ENCODE data around the gene CYYR1.

Gene CYYR1

GRCh38 chr21:26572702-26573381, at the start of gene CYYR1:
TSS of gene CYYR1 (minus strand) at chr21:26573286. CDS start at chr21:26572940, 346 bp downstream.
- DNase-seq, result no peak

DNA sequence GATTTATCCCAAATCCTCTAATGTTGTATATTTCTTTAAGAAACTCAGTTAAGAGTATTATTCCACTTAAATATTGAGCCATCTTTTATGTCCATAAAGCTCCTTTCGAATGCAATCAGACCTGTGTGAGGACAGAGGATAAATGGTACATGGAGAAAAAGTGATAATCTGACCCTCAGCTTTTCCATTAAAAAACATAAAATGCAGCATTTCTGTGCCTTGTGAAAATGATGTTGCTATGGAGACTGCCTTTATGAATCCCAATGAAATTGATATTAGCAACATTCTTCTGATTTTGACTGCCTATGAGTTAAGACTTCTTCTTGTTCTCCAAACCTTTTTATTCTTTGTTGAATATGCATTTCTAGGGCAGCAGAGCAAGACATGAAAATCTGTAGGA, 44.1 kb upstream of the CYYR1 start:
- DNase-seq, result no peak

DNA sequence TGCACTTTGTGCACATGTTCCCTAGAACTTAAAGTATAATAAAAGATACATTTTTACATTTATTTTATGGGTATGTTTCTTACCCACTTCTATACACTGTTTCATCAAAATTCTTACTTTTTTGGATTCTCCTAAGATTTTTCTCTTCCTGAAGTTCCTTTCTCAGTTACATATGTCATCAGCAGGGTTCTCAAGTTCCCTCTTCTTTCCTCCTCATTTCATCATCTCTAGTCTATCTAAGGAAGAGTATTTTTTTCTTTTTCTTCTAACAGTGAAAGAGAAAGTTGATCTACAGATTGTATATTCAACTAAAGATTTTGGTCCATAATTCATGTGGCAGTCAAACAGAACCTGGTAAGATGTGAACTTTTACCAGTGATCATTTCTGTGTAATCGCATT, 41.2 kb upstream of the CYYR1 start:
- no peak for DNase-seq

GRCh38 chr21:26599261-26599660, 26.2 kb upstream of the CYYR1 start:
- DNase-seq, result no peak

DNA sequence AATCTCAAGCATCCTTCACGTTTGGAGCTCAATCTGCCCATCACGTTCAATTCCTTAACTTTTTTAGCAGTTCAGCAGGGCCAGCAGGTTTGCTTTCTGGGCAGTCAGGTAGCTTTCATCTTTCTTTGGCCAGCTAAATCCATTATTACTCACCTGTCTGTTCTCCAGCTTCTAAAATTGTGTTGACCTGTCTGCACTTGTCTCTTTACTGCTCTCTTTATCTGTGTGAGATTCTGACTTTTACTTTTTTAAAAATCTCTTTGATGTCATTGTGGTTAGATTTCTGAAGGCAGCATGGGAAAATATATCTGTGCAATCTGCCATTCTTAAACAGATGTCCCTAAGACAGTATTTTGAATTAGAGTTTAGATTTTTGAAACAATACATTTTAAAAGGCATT, 24.9 kb upstream of the CYYR1 start:
- no peak for DNase-seq

DNA sequence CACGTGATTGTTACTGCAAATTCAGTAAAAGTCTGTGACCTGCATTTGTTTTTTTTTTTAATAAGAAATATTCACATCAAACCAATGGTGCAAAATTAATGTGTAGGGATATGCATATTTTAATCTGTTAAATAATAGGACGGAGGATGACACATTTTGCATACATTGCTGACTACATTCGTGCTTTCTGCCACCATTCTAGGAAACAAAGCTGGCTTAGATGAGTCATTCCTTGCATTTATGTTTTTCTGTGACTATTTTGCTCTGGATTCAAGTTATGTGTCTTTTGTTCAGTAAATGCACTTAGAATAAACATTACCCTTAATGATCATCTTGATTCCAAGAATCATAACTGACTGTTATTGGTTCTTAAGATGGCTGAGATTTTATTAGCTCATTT, 23.9 kb upstream of the CYYR1 start:
- no peak for DNase-seq

GRCh38 chr21:26595971-26596370, 22.9 kb upstream of the CYYR1 start:
- DNase-seq, result no peak

GRCh38 chr21:26593800-26594199, 20.7 kb upstream of the CYYR1 start:
- no peak for DNase-seq

DNA sequence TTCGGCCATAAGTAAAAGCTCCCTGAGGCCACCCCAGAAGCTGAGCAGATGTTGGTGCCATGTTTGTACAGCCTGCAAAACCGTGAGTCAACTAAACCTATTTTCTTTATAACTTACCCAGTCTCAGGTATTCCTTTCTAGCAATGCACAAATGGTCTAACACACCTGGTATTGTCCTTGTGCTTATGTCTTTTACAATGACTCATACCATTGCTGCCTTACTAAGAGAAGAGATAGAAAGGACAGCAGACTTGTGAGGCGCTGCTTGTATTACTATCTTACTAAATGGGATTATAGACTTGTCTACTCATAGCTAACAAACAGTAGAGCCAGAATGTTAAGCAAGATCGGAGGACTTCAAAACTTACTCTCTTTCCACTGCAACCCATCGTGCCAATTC, 18.5 kb upstream of the CYYR1 start:
- no peak for DNase-seq

DNA sequence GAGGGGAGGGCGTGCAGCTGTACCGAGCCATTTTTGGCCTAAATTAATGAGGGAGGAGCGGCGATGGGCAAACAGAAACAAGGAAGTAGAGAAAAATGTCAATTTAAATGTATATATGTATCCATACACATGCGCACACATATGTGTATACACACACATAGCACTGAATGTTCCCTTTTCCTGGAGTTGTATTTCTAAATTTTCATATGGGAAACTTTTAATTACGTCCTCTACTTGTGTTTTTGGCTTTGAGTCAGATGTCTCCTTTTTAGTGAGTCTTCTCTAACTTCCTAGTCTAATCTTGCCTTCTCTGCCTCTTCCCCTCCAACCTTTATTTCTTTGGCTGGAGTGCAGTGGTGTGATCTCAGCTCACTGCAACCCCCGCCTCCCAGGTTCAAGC, 15.4 kb upstream of the CYYR1 start:
- DNase-seq, result no peak

GRCh38 chr21:26587736-26588201, 14.7 kb upstream of the CYYR1 start:
- DNase-seq, result no peak

- DNase-seq, result no peak
These were observed 10.7 kb upstream of the CYYR1 start for GRCh38 chr21:26583769-26584168.

GRCh38 chr21:26581818-26582217, 8.7 kb upstream of the CYYR1 start:
- DNase-seq, result no peak

GRCh38 chr21:26572076-26572701, 897 bp downstream of the CYYR1 start:
- DNase-seq, result no peak

DNA sequence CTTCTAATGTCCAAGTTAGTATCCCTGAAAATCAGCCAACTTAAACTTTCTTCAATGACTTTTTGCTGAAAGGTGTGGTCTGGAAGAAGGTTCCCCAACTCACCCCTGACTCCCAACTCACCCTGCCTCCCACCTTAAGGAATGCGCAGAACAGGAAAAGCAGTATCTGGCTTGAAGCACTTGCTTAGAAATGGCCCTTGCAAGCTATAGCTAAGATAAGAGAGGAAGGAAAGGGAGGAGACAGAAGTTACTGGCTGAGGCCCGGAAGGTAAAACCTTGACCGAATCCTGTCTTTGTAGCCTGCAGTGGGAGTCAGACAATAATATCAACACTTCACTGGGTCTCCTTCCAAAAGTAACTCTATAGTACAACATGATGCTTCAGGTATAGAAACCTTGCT, 2.9 kb downstream of the CYYR1 start:
- DNase-seq, result no peak

- no peak for DNase-seq
These were observed 7.5 kb downstream of the CYYR1 start for GRCh38 chr21:26565546-26565945.

- no peak for DNase-seq
These were observed 8.0 kb downstream of the CYYR1 start for GRCh38 chr21:26565111-26565510.

DNA sequence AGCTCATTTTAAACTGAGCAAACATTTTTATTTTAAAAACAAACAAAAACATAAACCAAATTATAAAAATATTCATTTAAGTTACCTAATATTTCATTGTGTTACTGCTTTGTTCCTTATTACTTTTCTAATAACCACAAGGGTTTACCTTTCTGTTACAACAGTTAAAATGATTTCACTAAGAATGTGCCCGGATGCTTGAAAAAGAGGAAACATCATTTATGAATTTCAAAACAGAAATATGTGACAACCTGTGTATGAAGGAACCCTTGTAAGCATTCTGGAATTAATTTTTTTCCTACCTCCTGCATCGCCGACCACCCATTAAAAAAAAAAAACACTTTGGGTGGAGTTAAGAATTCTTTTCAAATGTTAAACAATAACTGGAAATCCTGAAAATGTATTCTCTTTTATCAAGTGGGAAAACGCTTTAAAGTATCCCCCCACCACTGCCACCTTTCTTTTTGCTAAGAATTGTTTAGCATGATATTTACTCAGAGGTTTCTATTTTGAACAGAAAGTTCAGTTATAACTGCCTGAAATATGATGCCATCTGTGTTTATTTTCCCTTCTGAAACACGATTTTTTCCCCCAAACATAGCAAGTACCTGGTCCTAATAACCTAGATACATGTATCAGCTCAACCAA, 9.1 kb downstream of the CYYR1 start:
- DNase-seq, result no peak

GRCh38 chr21:26560612-26561011, 12.5 kb downstream of the CYYR1 start:
- DNase-seq, result no peak

DNA sequence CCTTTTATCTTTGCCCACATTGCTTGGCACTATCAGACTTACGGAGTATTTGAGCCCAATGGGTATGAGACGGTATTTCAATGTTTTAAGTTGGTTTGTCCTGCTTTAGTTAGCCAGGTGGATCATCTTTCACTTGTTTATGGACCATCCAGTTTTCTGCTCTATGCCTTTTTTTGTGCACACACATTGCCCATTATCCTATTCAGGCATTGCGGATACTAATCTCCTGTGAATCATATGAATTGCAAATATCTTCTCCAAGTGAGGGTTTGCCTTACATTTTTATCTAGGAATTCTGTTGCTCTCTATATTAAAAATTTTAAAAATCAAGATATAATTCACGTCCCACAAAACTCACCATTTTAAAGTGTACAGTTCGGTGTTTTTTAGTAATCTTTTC, 14.0 kb downstream of the CYYR1 start:
- no peak for DNase-seq

GRCh38 chr21:26557106-26557505, 16.0 kb downstream of the CYYR1 start:
- no peak for DNase-seq

DNA sequence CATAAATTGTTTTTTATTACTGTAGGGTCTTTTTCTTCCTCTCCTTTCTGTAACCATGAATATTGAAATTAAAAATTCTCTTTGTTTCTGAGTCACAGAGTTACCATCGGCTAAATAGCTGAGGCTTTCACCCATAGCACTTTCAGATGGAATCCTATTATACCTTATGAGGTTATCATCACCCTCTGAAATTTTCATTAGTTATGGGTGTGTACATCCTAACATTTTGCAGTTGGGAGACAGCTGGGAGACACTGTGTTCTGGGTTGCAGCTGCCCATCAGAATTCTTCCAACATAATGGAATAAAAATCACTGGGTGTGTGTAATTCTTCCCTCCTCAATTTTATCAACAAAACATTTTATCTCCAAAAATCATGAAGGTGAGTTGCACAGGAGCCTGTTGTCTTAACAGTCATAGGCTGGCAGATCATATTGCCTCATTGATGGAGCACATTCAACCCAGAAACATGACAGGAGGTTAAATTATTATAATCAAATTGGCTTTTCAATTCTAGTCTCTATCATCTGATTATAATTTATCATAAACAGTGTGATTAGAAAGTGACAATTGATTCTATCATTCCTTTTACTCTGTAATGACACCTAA, 17.4 kb downstream of the CYYR1 start:
- DNase-seq, result no peak

DNA sequence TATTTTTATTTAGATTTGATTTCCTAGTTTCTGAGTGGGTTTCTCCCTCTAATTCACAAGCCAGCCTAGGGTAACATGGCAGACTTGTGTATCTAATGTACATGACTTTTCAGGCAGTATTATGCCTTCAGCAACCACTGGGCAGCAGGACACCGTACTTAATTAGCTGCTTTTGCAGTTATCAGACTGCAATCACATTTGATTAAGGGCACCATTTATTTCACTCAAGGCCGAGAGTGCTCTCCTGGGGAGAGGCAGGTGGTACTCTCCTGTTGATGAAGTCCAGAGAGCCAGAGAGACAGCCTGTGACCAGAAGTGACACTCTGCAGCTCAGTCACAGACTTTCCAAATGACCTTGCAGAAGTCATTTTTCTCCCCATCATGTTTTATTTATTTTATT, 18.7 kb downstream of the CYYR1 start:
- no peak for DNase-seq

GRCh38 chr21:26553898-26554297, 19.2 kb downstream of the CYYR1 start:
- no peak for DNase-seq

Measured in NCI-H1105 (cell line).